GM19025 (cell line): ENCODE data around the gene OSBPL6.
"Not testable (repeated sequence)": the region's sequence is repeated elsewhere in the genome, so short reads cannot be mapped to it uniquely, and the experiment has no call there.

Experiments used
- ATAC-seq: cut with Tn5 transposase; IDR thresholded peaks from one replicate; pipeline ENCODE4 v1.9.1; 2021; ENCODE audit warnings: mild to moderate bottlenecking, low read depth, moderate library complexity; ENCODE audit not compliant: unreplicated experiment

Gene OSBPL6

GRCh38 chr2:178331474-178332432 lies 137.4 kb downstream of the OSBPL6 start:
- ATAC-seq = no peak

GRCh38 chr2:178333851-178334250 lies 139.5 kb downstream of the OSBPL6 start:
- ATAC-seq = no peak

- ATAC-seq = no peak
Measured at GRCh38 chr2:178335230-178335629, 140.9 kb downstream of the OSBPL6 start.

- no peak for ATAC-seq
Measured at GRCh38 chr2:178344121-178344520, 149.8 kb downstream of the OSBPL6 start.

GRCh38 chr2:178345951-178346350 lies 151.6 kb downstream of the OSBPL6 start:
- ATAC-seq = no peak

GRCh38 chr2:178350051-178350450 lies 155.7 kb downstream of the OSBPL6 start:
- no peak for ATAC-seq

GRCh38 chr2:178357704-178358103 lies 163.4 kb downstream of the OSBPL6 start:
- ATAC-seq = not testable (repeated sequence)

GRCh38 chr2:178359192-178359912 lies 165.0 kb downstream of the OSBPL6 start:
- ATAC-seq = no peak

- ATAC-seq = no peak
Measured at GRCh38 chr2:178361588-178361987, 167.3 kb downstream of the OSBPL6 start.

GRCh38 chr2:178363252-178363651 lies 168.9 kb downstream of the OSBPL6 start:
- no peak for ATAC-seq

GRCh38 chr2:178365116-178365515 lies 170.8 kb downstream of the OSBPL6 start:
- ATAC-seq = no peak

GRCh38 chr2:178366412-178366811 lies 172.1 kb downstream of the OSBPL6 start:
- no peak for ATAC-seq

- no peak for ATAC-seq
Measured at GRCh38 chr2:178367344-178367743, 173.0 kb downstream of the OSBPL6 start.

GRCh38 chr2:178374865-178375264 lies 180.6 kb downstream of the OSBPL6 start:
- ATAC-seq = no peak

- no peak for ATAC-seq
Measured at GRCh38 chr2:178377046-178377445, 182.7 kb downstream of the OSBPL6 start.

GRCh38 chr2:178379162-178380004 lies 185.1 kb downstream of the OSBPL6 start:
- ATAC-seq = no peak

- ATAC-seq = no peak
Measured at GRCh38 chr2:178380763-178381162, 186.5 kb downstream of the OSBPL6 start.

GRCh38 chr2:178383718-178384117 lies 189.4 kb downstream of the OSBPL6 start:
- ATAC-seq = no peak

- no peak for ATAC-seq
Measured at GRCh38 chr2:178385595-178386148, 191.4 kb downstream of the OSBPL6 start.

GRCh38 chr2:178386986-178387597 lies 192.8 kb downstream of the OSBPL6 start:
- no peak for ATAC-seq
